ENCODE results near the gene TPM2. TPM values are rescaled to one million over a fixed set of nuclear protein-coding genes. Genes with fewer than 3 reads are reported as not detected.

TPM2 gene
- total RNA-seq, 1 donor from 2014 or later, result 244 TPM

DNA sequence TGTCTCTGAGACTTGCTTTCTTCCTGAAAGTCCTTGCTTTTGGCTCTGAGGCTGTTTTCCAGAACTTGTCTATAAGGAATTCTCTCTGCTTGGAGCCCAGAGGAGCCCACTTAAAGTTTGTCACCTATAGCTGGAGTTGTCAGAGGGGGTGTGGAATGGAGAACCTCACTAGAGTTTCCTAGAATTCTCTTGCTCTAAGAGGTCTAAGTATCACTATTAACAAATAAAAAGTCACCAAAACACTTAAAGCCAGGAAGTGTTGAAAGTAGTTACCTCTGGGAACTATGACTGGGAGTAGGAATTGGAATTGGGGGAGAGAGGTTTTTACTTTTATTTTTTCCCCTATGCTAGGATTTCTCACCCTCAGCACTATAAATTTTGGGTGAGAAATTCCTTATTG lies 54.0 kb downstream of the TPM2 start:
- DNase-seq (ENCODE audit: low spot score), result peak; percentile 2

Small RNA genes lying within 50 kb of the gene (microRNA-seq; reads per million reads assigned to microRNA genes)
- gene MIR6852 (ENCODE audit: borderline number of aligned reads) (not detected), gene MIR6853 (ENCODE audit: borderline number of aligned reads) (not detected)

Other genes starting within 250 kb of the TPM2 start
- 40.2 TPM for gene RUSC2, start 199.8 kb downstream of the TPM2 start, total RNA-seq
- 94.4 TPM for gene TESK1, start 84.7 kb downstream of the TPM2 start, total RNA-seq
- 7.0 TPM for gene CD72, start 71.5 kb downstream of the TPM2 start, total RNA-seq
- gene SIT1, start 39.0 kb downstream of the TPM2 start, total RNA-seq, result 1.3 TPM
- 19,106 TPM for gene RMRP, start 31.9 kb downstream of the TPM2 start, total RNA-seq
- 103 TPM for gene CCDC107, start 31.6 kb downstream of the TPM2 start, total RNA-seq
- gene ARHGEF39, start 24.7 kb downstream of the TPM2 start, total RNA-seq, result 0.58 TPM
- gene CA9, start 16.0 kb downstream of the TPM2 start, total RNA-seq, result not detected
- gene TLN1, start 42.3 kb upstream of the TPM2 start, total RNA-seq, result 622 TPM
- 42.5 TPM for gene CREB3, start 42.7 kb upstream of the TPM2 start, total RNA-seq
- 54.5 TPM for gene GBA2, start 59.3 kb upstream of the TPM2 start, total RNA-seq
- 25.0 TPM for gene RGP1, start 59.4 kb upstream of the TPM2 start, total RNA-seq
- not detected for gene MSMP, start 64.4 kb upstream of the TPM2 start, total RNA-seq
- 23.2 TPM for gene NPR2, start 101.7 kb upstream of the TPM2 start, total RNA-seq
- gene SPAG8, start 122.3 kb upstream of the TPM2 start, total RNA-seq, result 0.61 TPM
- gene HINT2, start 125.1 kb upstream of the TPM2 start, total RNA-seq, result 42.7 TPM
- not detected for gene FAM221B, start 138.8 kb upstream of the TPM2 start, total RNA-seq
- 6.7 TPM for gene TMEM8B, start 139.3 kb upstream of the TPM2 start, total RNA-seq
- gene OR13J1, start 180.5 kb upstream of the TPM2 start, total RNA-seq, result not detected
- 5.2 TPM for gene HRCT1, start 216.3 kb upstream of the TPM2 start, total RNA-seq
- gene SPAAR, start 219.6 kb upstream of the TPM2 start, total RNA-seq, result 25.3 TPM